ENCODE results near the gene FSD2. TPM values are rescaled to one million over a fixed set of nuclear protein-coding genes. Genes with fewer than 3 reads are reported as not detected.

The FSD2 gene
- total RNA-seq: not detected

- WGBS, 2 donors: 56 to 89% methylated on average over 2 of the region's 2 CpGs
- Histone ChIP-seq H3K9me3 (no peaks in the 10 kb centered on the region), H3K27ac (peak within 1 kb of the TSS in 1 of 4 donors; percentile 22), H3K4me1 (peaks cover 0 to 43% (median 6%) of the 10 kb centered on the region in 3 donors), H3K27me3 (no peaks in the 10 kb centered on the region), H3K4me3 (no peak within 1 kb of the TSS), H3K36me3 (no peaks in the 10 kb centered on the region)
- no peak for DNase-seq
- intact Hi-C loops (cut with DNase I): no loop called here
- no peak for TF ChIP-seq CTCF (IDR thresholded peaks at IDR 0.05)
- no peak for TF ChIP-seq POLR2A (IDR thresholded peaks at IDR 0.05)
These were observed at the start of gene FSD2 for GRCh38 chr15:82805994-82806406. Gene FSD2 (minus strand): TSS chr15:82806069. CDS start chr15:82787390, 18,679 bp downstream.

- no peaks in the 10 kb centered on the region for H3K27me3 ChIP-seq
- WGBS, 2 donors: 88 to 96% methylated on average over 1 to 5 of the region's 21 CpGs
- H3K27ac ChIP-seq: no peak overlapping the region
- TF ChIP-seq POLR2A (IDR thresholded peaks at IDR 0.05) (no peak), CTCF (IDR thresholded peaks at IDR 0.05) (no peak)
- H3K4me3 ChIP-seq: no peak overlapping the region
- peaks cover 0 to 15% (median 5%) of the 10 kb centered on the region in 3 donors for H3K4me1 ChIP-seq
- intact Hi-C loops (cut with DNase I): loop anchor here (5.0 kb wide), 1 partner anchor 148 kb away; no protein-coding TSS in a partner anchor
- H3K36me3 ChIP-seq: peaks cover 0 to 16% (median 0%) of the 10 kb centered on the region in 3 donors
- DNase-seq: no peak
- no peaks in the 10 kb centered on the region for H3K9me3 ChIP-seq
These were observed 48.7 kb upstream of the FSD2 start for GRCh38 chr15:82854554-82854953.

- Histone ChIP-seq H3K36me3 (peaks cover 0 to 16% (median 0%) of the 10 kb centered on the region in 3 donors), H3K9me3 (no peaks in the 10 kb centered on the region), H3K4me1 (peaks cover 0 to 22% (median 7%) of the 10 kb centered on the region in 3 donors), H3K27ac (no peak overlapping the region), H3K27me3 (no peaks in the 10 kb centered on the region), H3K4me3 (no peak overlapping the region)
- intact Hi-C loops (cut with DNase I): loop anchor here (5.0 kb wide), 1 partner anchor 149 kb away; no protein-coding TSS in a partner anchor
- WGBS, 2 donors: 40 to 52% methylated on average over 3 to 7 of the region's 16 CpGs
- no peak for DNase-seq
- TF ChIP-seq CTCF (IDR thresholded peaks at IDR 0.05) (no peak), POLR2A (IDR thresholded peaks at IDR 0.05) (no peak)
These were observed 47.2 kb upstream of the FSD2 start for GRCh38 chr15:82852941-82853561.

- peaks cover 0 to 16% (median 0%) of the 10 kb centered on the region in 3 donors for H3K36me3 ChIP-seq
- no peaks in the 10 kb centered on the region for H3K9me3 ChIP-seq
- H3K4me3 ChIP-seq: no peak overlapping the region
- H3K27ac ChIP-seq: no peak overlapping the region
- no peak for TF ChIP-seq POLR2A (IDR thresholded peaks at IDR 0.05)
- TF ChIP-seq CTCF (IDR thresholded peaks at IDR 0.05): no peak
- peaks cover 0 to 22% (median 7%) of the 10 kb centered on the region in 3 donors for H3K4me1 ChIP-seq
- intact Hi-C loops (cut with DNase I): loop anchor here (5.0 kb wide), 1 partner anchor 150 kb away; no protein-coding TSS in a partner anchor
- no peaks in the 10 kb centered on the region for H3K27me3 ChIP-seq
- DNase-seq: no peak
- 62 to 69% methylated on average over 8 to 9 of the region's 9 CpGs for WGBS, 2 donors
These were observed 46.2 kb upstream of the FSD2 start for GRCh38 chr15:82851981-82852511.

- Histone ChIP-seq H3K27ac (no peak overlapping the region), H3K27me3 (no peaks in the 10 kb centered on the region), H3K36me3 (peaks cover 0 to 16% (median 0%) of the 10 kb centered on the region in 3 donors), H3K4me1 (peaks cover 0 to 22% (median 7%) of the 10 kb centered on the region in 3 donors), H3K4me3 (no peak overlapping the region), H3K9me3 (no peaks in the 10 kb centered on the region)
- intact Hi-C loops (cut with DNase I): loop anchor here (5.0 kb wide), 1 partner anchor 151 kb away; no protein-coding TSS in a partner anchor
- TF ChIP-seq POLR2A (IDR thresholded peaks at IDR 0.05): no peak
- no peak for DNase-seq
- WGBS, 2 donors: 82 to 92% methylated on average over 14 of the region's 14 CpGs
These were observed 45.5 kb upstream of the FSD2 start for GRCh38 chr15:82851306-82851850.

Measured in esophagus squamous epithelium (tissue), 5 donors.